Stimulated activated naive B cell treated with anti-CD40 and anti-IgM and Interleukin-4, amounts not matched to agents 10 μg/mL and 1 μg/mL and 100 μg/mL, for 72 hours (primary cell): ENCODE measurements around the gene PGM1.
A peak's percentile ranks its signal among the peaks of the same experiment; 100 is the strongest.
"Not testable (repeated sequence)": the region's sequence is repeated elsewhere in the genome, so short reads cannot be mapped to it uniquely, and the experiment has no call there.

ENCODE experiments used
- ATAC-seq, 2 donors: fragments of 150-1000 bp; cut with Tn5 transposase; replicated peaks; 2 replicates each; pipeline ENCODE4 v1.10.0; 2021; ENCODE audit warnings: moderate library complexity in 1 of 2
- DNase-seq: peaks from one replicate; pipeline ENCODE4 v3.0.0; 2021
- H3K27ac Mint-ChIP-seq: one replicate; pipeline ENCODE4 v1.8.0; 2022; ENCODE audit warnings: mild to moderate bottlenecking, mixed read lengths
- H3K27me3 Mint-ChIP-seq, 2 donors: one replicate each; pipeline ENCODE4 v1.8.0; 2022; ENCODE audit warnings: mixed read lengths in 2 of 2
- H3K36me3 Mint-ChIP-seq, 2 donors: one replicate each; pipeline ENCODE4 v1.8.0; 2022; ENCODE audit warnings: mixed read lengths in 2 of 2, mild to moderate bottlenecking in 1 of 2
- H3K4me1 Mint-ChIP-seq, 2 donors: one replicate each; pipeline ENCODE4 v1.8.0; 2022; ENCODE audit warnings: mixed read lengths in 2 of 2, mild to moderate bottlenecking in 1 of 2
- H3K4me3 Mint-ChIP-seq, 2 donors: one replicate each; pipeline ENCODE4 v1.8.0; 2022; ENCODE audit warnings: mild to moderate bottlenecking in 2 of 2, mixed read lengths in 2 of 2, moderate library complexity in 1 of 2
- H3K9me3 Mint-ChIP-seq, 2 donors: one replicate each; pipeline ENCODE4 v1.8.0; 2022; ENCODE audit warnings: mixed read lengths in 2 of 2, mild to moderate bottlenecking in 1 of 2

The PGM1 gene

GRCh38 chr1:63593303-63593885, at the start of gene PGM1:
Gene PGM1 (plus strand): TSS chr1:63593411. CDS start chr1:63593489, 78 bp downstream.
- no peaks in the 10 kb centered on the region for H3K27me3 Mint-ChIP-seq
- peaks cover 1 to 7% of the 10 kb centered on the region in 2 donors for H3K36me3 Mint-ChIP-seq
- peak within 1 kb of the TSS; percentile 93 to 97 for H3K4me3 Mint-ChIP-seq
- ATAC-seq (peak; percentile 86 to 87), DNase-seq (peak; percentile 70)
- peaks cover 0 to 5% of the 10 kb centered on the region in 2 donors for H3K4me1 Mint-ChIP-seq
- peak within 1 kb of the TSS; percentile 97 for H3K27ac Mint-ChIP-seq
- H3K9me3 Mint-ChIP-seq = no peaks in the 10 kb centered on the region

- Mint-ChIP-seq H3K4me1 (no peaks in the 10 kb centered on the region), H3K36me3 (peaks cover 3 to 17% of the 10 kb centered on the region in 2 donors), H3K27me3 (no peaks in the 10 kb centered on the region), H3K9me3 (no peaks in the 10 kb centered on the region), H3K4me3 (no peak overlapping the region), H3K27ac (no peak overlapping the region)
- DNase-seq (no peak), ATAC-seq (no peak)
Observed at GRCh38 chr1:63545780-63546179, 47.4 kb upstream of the PGM1 start.

GRCh38 chr1:63547621-63548294, 45.5 kb upstream of the PGM1 start:
- no peaks in the 10 kb centered on the region for H3K4me1 Mint-ChIP-seq
- H3K4me3 Mint-ChIP-seq = no peak overlapping the region
- H3K36me3 Mint-ChIP-seq = peaks cover 2 to 17% of the 10 kb centered on the region in 2 donors
- no peak for ATAC-seq
- no peaks in the 10 kb centered on the region for H3K9me3 Mint-ChIP-seq
- no peak overlapping the region for H3K27ac Mint-ChIP-seq
- H3K27me3 Mint-ChIP-seq = no peaks in the 10 kb centered on the region
- DNase-seq = no peak

DNA sequence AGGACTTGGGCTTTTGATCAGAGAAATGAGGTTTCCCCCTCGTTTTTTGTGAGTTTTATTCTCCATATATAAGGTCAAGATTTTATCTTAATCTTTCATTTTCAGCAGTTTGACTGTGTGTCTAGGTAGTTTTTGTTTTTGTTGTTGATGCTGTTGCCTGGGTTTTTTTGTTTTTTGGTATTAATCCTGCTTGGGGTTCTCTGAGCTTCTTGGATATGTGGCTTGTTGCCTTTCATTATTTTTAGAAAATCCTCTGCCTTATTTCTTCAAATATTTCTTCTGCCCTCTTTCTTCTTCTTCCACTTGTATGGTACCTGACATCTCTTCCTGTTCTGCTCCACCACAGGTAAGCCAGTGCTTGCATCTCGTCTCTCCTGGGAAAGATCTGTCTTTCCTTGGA, 44.9 kb upstream of the PGM1 start:
- H3K4me3 Mint-ChIP-seq = no peak overlapping the region
- H3K9me3 Mint-ChIP-seq = no peaks in the 10 kb centered on the region
- no peak overlapping the region for H3K27ac Mint-ChIP-seq
- ATAC-seq = no peak
- no peaks in the 10 kb centered on the region for H3K4me1 Mint-ChIP-seq
- DNase-seq = no peak
- peaks cover 2 to 17% of the 10 kb centered on the region in 2 donors for H3K36me3 Mint-ChIP-seq
- H3K27me3 Mint-ChIP-seq = no peaks in the 10 kb centered on the region

DNA sequence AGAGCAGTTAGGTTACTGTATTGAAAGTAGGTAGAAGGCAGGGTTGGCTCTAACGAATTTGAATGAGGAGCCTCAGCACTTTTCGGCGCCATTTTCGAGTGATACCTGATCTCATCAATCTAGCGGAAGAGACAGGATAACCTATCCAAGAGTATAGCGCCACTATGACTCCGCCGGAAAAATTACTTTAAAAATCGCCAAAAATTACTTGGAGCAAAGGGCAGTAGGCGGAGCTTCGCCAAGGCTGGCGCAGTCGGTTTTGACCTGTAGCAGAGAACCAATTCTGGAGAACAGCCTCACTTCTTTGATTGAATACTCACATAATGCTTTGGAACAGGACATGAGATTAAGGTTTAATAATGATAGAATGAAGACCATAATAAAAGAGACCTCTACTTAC, 44.3 kb upstream of the PGM1 start:
- peaks cover 2 to 17% of the 10 kb centered on the region in 2 donors for H3K36me3 Mint-ChIP-seq
- no peak overlapping the region for H3K27ac Mint-ChIP-seq
- DNase-seq = no peak
- no peak for ATAC-seq
- no peaks in the 10 kb centered on the region for H3K9me3 Mint-ChIP-seq
- no peaks in the 10 kb centered on the region for H3K27me3 Mint-ChIP-seq
- H3K4me1 Mint-ChIP-seq = no peaks in the 10 kb centered on the region
- H3K4me3 Mint-ChIP-seq = no peak overlapping the region

- no peak overlapping the region for H3K27ac Mint-ChIP-seq
- no peak for DNase-seq
- H3K4me3 Mint-ChIP-seq = no peak overlapping the region
- peaks cover 9 to 15% of the 10 kb centered on the region in 2 donors for H3K36me3 Mint-ChIP-seq
- no peaks in the 10 kb centered on the region for H3K4me1 Mint-ChIP-seq
- no peak for ATAC-seq
- H3K27me3 Mint-ChIP-seq = no peaks in the 10 kb centered on the region
- H3K9me3 Mint-ChIP-seq = no peaks in the 10 kb centered on the region
Observed at GRCh38 chr1:63555480-63555879, 37.7 kb upstream of the PGM1 start.

DNA sequence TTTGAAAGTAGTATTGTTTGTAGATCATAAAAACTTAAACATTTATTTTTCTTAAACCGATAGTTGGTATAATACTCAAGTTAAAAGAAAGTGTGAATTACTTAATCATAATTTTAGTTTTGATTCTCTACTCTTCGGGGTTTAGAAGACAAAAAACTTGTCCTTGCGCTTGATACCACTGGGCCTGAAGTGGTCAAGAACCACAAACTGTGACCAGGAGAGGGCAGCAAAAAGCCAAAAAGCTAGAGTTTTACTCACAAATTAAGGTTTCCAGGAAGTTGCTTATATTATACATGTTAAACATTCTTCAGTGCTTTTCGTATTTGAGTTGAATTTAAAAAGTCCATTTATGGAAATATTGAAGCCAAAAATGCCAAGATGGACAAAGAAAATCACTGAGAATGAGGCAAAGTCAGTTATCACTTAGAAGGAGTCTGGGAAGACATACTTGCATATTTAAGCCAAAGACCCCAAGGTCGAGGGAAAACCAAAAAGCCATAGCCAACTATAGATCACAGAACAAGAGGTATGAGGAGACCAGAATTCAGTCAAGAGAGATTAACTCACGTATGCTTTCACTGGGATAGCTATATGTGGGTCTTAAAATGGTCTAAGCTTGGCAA, 35.7 kb upstream of the PGM1 start:
- ATAC-seq (no peak), DNase-seq (no peak)
- H3K4me1 Mint-ChIP-seq = no peaks in the 10 kb centered on the region
- H3K4me3 Mint-ChIP-seq = no peak overlapping the region
- H3K9me3 Mint-ChIP-seq = no peaks in the 10 kb centered on the region
- H3K27ac Mint-ChIP-seq = no peak overlapping the region
- peaks cover 9 to 12% of the 10 kb centered on the region in 2 donors for H3K36me3 Mint-ChIP-seq
- no peaks in the 10 kb centered on the region for H3K27me3 Mint-ChIP-seq

DNA sequence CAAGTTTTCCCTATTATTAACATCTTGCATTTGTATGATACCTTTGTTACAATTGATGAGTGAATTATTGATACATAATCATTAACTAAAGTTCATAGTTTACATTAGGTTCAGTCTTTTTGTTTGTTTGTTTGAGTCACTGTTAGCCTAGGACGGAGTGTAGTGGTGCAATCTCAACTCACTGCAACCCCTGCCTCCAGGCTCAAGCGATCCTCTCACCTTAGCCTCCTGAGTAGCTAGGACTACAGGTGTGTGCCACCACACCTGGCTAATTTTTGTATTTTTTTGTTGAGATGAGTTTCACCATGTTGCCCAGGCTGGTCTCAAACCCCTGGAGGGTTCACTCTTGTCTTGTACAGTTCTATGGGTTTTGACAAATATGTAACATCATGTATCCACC, 33.9 kb upstream of the PGM1 start:
- no peak overlapping the region for H3K27ac Mint-ChIP-seq
- no peak overlapping the region for H3K4me3 Mint-ChIP-seq
- peaks cover 10 to 14% of the 10 kb centered on the region in 2 donors for H3K36me3 Mint-ChIP-seq
- no peak for DNase-seq
- H3K9me3 Mint-ChIP-seq = no peaks in the 10 kb centered on the region
- H3K4me1 Mint-ChIP-seq = no peaks in the 10 kb centered on the region
- no peaks in the 10 kb centered on the region for H3K27me3 Mint-ChIP-seq
- ATAC-seq = no peak

DNA sequence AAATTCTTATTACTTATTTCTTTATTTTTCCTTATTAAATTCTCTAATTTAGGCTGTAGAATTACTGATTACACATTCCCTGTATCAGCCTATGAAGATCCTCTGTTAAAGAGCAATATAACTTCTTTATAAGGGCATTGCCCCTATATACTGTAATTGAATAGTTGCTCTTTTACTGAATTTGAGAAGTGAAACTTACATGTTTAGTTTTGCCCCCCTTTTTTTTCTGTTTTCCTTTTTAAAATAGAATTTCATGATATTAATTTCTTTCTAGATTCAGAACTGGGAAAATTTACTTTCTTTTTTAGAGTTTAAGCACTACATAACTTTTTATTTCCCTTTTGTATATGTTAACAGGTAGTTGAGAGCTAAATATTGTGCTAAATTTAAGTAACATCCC, 29.5 kb upstream of the PGM1 start:
- peaks cover 0 to 4% of the 10 kb centered on the region in 2 donors for H3K9me3 Mint-ChIP-seq
- ATAC-seq (no peak), DNase-seq (no peak)
- H3K4me3 Mint-ChIP-seq = no peak overlapping the region
- H3K36me3 Mint-ChIP-seq = peaks cover 21 to 24% of the 10 kb centered on the region in 2 donors
- no peak overlapping the region for H3K27ac Mint-ChIP-seq
- H3K4me1 Mint-ChIP-seq = no peaks in the 10 kb centered on the region
- H3K27me3 Mint-ChIP-seq = no peaks in the 10 kb centered on the region

DNA sequence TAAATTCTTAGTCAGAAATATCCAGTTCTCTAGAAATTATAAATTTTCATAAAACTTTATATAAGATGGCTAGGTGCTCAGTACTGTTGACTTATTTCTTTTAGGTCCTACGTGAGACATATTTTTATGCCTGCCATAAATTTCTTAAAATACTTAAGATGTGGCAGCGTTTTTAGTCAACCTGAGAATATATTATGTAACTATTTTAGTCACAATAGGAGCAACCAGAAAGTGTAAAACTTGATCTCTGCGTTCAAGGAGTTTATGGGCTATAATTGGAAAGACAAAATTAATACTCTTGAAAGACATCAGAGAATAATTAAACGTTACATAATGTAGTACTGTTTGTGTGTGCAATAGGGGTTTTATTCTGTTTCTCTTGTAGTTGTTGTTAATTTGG, 24.1 kb upstream of the PGM1 start:
- peaks cover 0 to 4% of the 10 kb centered on the region in 2 donors for H3K9me3 Mint-ChIP-seq
- no peak overlapping the region for H3K27ac Mint-ChIP-seq
- no peaks in the 10 kb centered on the region for H3K27me3 Mint-ChIP-seq
- DNase-seq = no peak
- H3K4me3 Mint-ChIP-seq = no peak overlapping the region
- no peaks in the 10 kb centered on the region for H3K4me1 Mint-ChIP-seq
- ATAC-seq = no peak
- H3K36me3 Mint-ChIP-seq = peaks cover 14 to 15% of the 10 kb centered on the region in 2 donors

DNA sequence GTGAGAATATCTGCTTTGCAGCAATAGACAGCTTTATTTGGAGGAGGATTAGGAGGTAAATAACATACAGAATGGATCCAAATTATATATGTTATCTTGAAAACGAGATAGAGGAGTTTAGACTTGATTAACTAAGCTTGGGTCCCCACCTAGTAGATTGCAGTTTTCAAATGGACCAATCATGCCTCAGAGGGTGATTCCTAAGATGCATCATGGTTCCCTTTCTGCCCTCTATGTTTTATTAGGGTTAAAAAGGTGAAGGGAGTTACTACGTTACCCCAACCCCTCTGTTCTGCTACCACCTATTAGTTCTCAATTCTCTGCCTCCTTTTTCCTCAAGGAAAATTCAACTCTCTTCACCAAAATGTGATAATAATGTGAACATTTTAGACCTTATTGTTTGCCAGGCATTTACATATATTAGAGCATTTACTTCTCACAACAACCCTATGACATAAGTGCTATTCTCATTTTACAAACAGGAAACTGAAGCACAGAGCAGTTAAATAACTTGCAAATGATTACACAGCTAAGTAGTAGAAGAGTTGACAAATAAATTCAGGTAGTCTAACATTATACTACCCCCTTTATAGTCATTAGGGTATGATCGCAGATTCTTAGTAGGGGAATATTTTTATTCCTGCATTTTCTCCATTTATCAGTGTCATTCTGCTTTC, 23.4 kb upstream of the PGM1 start:
- ATAC-seq (no peak), DNase-seq (no peak)
- Mint-ChIP-seq H3K4me3 (no peak overlapping the region), H3K36me3 (peaks cover 7 to 9% of the 10 kb centered on the region in 2 donors), H3K4me1 (no peaks in the 10 kb centered on the region), H3K9me3 (peaks cover 0 to 4% of the 10 kb centered on the region in 2 donors), H3K27me3 (no peaks in the 10 kb centered on the region), H3K27ac (no peak overlapping the region)

DNA sequence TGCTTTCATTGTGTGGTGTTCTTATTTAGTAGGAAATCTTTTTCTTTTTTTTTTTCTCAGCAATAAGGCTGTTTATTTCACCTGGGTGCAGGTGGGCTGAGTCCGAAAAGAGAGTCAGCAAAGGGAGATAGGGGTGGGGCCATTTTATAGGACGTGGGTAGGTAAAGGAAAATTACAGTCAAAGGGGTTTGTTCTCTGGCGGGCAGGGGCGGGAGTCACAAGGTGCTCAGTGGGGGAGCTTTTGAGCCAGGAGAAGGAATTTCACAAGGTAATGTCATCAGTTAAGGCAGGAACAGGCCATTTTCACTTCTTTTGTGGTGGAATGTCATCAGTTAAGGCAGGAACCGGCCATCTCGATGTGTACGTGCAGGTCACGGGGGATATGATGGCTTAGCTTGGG, 20.5 kb upstream of the PGM1 start:
- not testable (repeated sequence) for H3K36me3 Mint-ChIP-seq, H3K4me1 Mint-ChIP-seq, DNase-seq, H3K27ac Mint-ChIP-seq, H3K9me3 Mint-ChIP-seq, ATAC-seq, H3K27me3 Mint-ChIP-seq, H3K4me3 Mint-ChIP-seq

- ATAC-seq, H3K27ac Mint-ChIP-seq, H3K4me1 Mint-ChIP-seq, DNase-seq, H3K36me3 Mint-ChIP-seq, H3K4me3 Mint-ChIP-seq, H3K27me3 Mint-ChIP-seq, H3K9me3 Mint-ChIP-seq: not testable (repeated sequence)
Observed at GRCh38 chr1:63574203-63574796, 18.9 kb upstream of the PGM1 start.

- DNase-seq = no peak
- Mint-ChIP-seq H3K9me3 (peaks cover 0 to 1% of the 10 kb centered on the region in 2 donors), H3K4me1 (no peaks in the 10 kb centered on the region), H3K27me3 (no peaks in the 10 kb centered on the region), H3K36me3 (peaks cover 0 to 4% of the 10 kb centered on the region in 2 donors), H3K27ac (no peak overlapping the region), H3K4me3 (no peak overlapping the region)
- peak; percentile 4 to 14 for ATAC-seq
Observed at GRCh38 chr1:63575340-63575826, 17.8 kb upstream of the PGM1 start.
